GM18951 (cell line): Measurements from ENCODE around the gene GRHL3.

ENCODE experiments used
- POLR2A ChIP-seq: IDR thresholded peaks from 4 replicates; pipeline ENCODE4 v1.6.1; 2011; ENCODE audit warnings: mild to moderate bottlenecking; ENCODE audit not compliant: insufficient read length, insufficient read depth; ENCODE audit errors: extremely low read depth
- in situ Hi-C: fragments of 300-500 bp; cut with MboI; formaldehyde crosslinking; loops from one replicate; pipeline ENCODE4 v1.12.0; 2022; ENCODE audit warnings: low sequenced_read_pairs, mixed read lengths, inconsistent platforms; ENCODE audit not compliant: unreplicated experiment

The GRHL3 gene

DNA sequence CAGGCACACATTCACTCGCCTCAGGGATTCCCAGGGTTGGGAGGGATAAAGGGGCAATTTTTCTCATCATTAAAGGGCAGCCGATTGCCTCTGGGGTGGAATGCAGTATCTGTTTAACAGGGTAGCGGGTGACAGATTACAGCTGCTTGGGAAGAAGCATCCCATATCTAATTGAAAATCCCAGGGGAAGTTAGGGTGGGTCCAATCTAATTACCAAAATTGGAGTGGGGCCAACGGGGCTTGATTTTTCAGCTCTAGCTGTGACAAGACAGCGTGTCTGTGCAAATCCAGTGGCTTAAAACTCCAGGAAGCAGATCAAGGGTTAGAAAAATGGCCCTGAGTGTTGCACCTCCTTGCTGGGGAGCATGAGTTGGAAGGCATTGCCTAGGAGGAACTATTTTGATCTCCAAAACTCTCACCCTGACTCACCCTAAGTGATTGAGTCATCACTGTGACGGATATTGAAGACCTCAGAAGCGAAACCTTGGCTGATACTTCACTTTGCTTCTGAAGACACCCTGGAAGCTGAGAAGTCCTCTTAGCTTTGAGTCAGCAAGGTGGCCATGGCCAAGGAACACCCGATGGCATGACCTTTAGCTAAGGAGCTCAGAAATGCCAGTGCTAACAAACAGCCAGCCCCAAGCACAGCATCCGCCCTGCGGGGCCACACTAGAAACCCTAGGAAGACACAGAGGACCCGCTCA lies 46.0 kb downstream of the GRHL3 start:
- TF ChIP-seq POLR2A = no peak

DNA sequence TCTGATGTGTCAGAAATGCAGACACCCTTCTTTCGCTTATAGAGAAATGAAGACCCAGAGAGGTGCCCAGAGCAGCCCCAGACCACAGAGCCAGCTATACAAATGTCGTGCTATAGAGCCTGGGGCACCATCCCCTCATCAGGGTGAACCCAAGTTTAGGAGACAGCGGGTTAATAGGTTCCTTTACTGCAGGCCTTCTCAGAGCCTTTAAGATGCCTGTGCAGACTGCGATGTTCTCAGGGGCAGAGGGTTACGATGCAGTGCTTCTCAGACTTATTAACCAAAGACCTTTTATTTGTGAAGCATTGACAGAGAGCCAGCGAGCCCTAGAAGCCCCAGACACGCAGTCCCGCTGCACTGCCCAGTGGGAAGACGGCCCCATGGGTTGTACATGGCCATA lies 47.5 kb downstream of the GRHL3 start:
- in situ Hi-C loops = no loop called here
- no peak for TF ChIP-seq POLR2A

More for the DNA sequence above, 46.0 kb downstream of the GRHL3 start:
- in situ Hi-C loops = no loop called here

GRCh38 chr1:24369199-24369598 lies 50.0 kb downstream of the GRHL3 start:
- in situ Hi-C loops = no loop called here

GRCh38 chr1:24369801-24370200 lies 50.6 kb downstream of the GRHL3 start:
- in situ Hi-C loops = no loop called here
- no peak for TF ChIP-seq POLR2A

More at GRCh38 chr1:24369199-24369598, 50.0 kb downstream of the GRHL3 start:
- no peak for TF ChIP-seq POLR2A

DNA sequence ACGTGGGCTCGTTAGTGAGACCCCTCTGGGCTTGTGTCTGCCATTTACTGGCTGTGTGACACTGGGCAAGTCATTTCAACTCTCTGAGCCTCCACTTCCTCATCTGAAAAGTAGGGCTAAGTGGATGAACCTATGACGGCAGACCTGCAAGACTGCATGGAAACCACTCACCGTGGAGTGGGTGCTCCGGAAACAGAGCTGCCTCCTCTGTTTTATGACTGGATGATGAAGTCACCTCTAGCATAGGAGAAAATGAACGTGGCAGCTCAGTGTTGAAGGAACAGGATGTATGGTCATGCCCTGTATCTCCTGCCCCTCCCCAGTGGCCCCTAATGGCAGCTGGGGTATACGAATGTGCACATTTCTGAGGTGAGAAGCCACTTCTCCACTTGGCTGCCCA lies 53.9 kb downstream of the GRHL3 start:
- TF ChIP-seq POLR2A = no peak
- in situ Hi-C loops = no loop called here

DNA sequence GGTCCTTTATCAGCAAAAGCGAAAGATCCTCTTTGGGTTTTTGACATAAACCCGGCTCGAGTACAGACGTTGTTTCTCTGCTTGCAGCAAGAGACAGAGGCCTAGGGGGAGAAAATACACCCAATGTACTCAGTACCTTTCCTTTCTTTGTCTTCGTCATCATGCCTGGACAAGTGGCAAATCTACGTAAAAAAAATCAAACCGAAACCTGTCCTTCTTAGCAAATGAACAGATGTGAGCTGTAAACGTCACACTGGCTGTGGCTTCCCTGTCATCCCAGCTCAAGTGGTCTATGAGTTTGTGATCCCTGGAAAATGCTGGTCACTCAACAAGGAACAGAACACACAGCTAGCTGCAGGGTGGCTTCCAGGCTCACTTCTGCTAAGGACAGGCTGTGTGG lies 54.6 kb downstream of the GRHL3 start:
- TF ChIP-seq POLR2A = no peak
- in situ Hi-C loops = no loop called here

GRCh38 chr1:24374891-24375786 lies 56.0 kb downstream of the GRHL3 start:
- in situ Hi-C loops = no loop called here
- no peak for TF ChIP-seq POLR2A

DNA sequence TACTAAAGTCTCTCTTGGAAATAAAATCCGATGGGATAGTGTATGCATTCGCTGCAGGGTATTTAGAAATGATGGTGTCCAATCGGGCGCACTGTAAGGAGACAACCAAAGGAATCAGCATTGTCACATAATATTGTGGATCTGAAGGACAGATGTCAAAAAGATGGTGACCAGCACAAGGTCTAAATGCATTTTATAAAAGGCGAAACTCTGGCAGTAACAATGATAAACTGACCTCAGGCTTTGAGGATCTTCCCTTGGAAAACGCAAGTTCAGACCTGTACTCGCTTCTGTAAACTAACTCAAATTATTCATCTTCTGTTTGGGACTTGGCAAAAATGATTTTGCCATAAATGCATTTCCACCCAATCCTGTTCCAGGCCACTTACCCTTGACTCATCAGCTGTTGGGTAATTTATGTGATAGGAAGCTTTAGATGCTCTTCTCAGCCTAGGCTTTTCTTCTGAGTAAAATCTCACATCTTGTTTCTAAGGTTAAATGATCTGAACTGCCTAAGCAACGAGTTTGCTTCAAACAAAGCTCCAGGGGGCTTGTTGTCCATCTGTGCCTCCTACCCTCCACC lies 60.7 kb downstream of the GRHL3 start:
- no peak for TF ChIP-seq POLR2A
- in situ Hi-C loops = no loop called here

DNA sequence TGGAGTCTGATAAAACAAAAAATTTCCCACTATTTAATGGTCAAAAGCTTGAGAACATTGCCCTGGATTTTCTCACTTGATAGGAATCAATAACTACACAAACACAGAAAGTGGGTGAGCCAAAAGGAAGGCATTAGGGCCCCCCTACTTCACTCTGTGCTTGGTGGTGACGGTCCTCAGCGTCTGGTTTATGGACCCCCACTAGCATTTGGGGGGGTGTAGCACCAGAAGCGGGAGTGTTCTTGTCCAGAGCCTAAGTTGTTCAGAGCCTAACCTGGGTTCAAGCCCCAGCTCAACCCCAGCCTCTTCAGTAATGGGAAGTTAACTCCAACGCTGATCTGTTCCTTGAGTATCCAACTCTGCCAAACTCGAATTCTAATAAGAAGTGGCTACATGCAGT lies 61.4 kb downstream of the GRHL3 start:
- no peak for TF ChIP-seq POLR2A
- in situ Hi-C loops = no loop called here

DNA sequence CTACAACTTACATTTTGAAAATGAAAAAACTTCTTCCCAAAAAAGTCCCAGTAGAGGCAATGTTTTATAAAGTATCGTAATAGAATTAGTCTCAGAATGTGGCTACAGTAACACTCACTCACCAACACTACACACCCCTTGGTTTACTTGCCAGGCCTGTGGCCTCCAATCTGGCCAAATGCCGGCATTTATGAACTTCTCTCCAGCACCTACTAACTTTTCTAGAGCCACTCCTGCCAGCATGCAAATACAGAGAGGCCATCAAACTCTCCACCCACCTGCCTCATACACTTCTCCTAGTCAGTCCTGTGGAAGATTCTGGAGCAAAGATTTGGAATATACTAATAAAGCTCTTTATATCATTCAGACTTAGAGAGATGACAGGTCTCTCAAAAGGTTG lies 62.1 kb downstream of the GRHL3 start:
- no peak for TF ChIP-seq POLR2A
- in situ Hi-C loops = no loop called here

DNA sequence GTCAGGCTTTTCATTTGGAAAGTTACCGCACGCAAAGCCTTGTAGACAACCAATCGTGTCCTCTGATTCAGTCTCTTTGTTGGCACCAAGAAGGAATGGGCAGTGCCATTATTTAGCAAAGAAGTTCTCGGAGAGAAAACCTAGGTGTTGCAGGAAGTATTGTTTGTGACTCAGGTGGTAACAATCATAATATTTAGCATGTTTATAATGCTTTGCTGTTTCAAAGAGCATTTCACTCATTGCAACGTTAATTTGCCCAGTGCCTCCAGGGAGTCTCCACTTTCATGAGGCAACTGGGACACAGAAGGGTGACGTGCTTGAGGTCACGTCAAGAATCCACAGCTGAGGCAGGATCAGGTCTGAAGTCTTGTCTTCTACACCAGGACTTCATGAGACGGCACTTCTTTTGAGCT lies 63.0 kb downstream of the GRHL3 start:
- in situ Hi-C loops = no loop called here
- no peak for TF ChIP-seq POLR2A

- TF ChIP-seq POLR2A = no peak
- in situ Hi-C loops = no loop called here
These were observed 64.3 kb downstream of the GRHL3 start for GRCh38 chr1:24383381-24383940.
